Effector memory CD8-positive, alpha-beta T cell (primary cell): ENCODE data around the gene STAC.

ENCODE experiments used
- ATAC-seq: fragments of 150-1000 bp; cut with Tn5 transposase; replicated peaks from 2 replicates; pipeline ENCODE4 v1.10.0; 2021; ENCODE audit warnings: mild to moderate bottlenecking, moderate library complexity
- DNase-seq, 3 experiments: peaks; one replicate each; pipeline ENCODE4 v3.0.0; 2021
- H3K27ac Mint-ChIP-seq, 2 donors: one replicate each; pipeline ENCODE4 v1.8.0; 2022; ENCODE audit warnings: mild to moderate bottlenecking in 2 of 2, mixed read lengths in 2 of 2, moderate library complexity in 2 of 2
- H3K27me3 Mint-ChIP-seq, 2 donors: one replicate each; pipeline ENCODE4 v1.8.0; 2022; ENCODE audit warnings: mixed read lengths in 2 of 2
- H3K36me3 Mint-ChIP-seq: one replicate; pipeline ENCODE4 v1.8.0; 2022; ENCODE audit warnings: mild to moderate bottlenecking, moderate library complexity, mixed read lengths; ENCODE audit not compliant: insufficient read depth
- H3K4me1 Mint-ChIP-seq, 2 donors: one replicate each; pipeline ENCODE4 v1.8.0; 2022; ENCODE audit warnings: low read depth in 2 of 2, mixed read lengths in 2 of 2
- H3K4me3 Mint-ChIP-seq, 2 donors: one replicate each; pipeline ENCODE4 v1.8.0; 2022; ENCODE audit warnings: mild to moderate bottlenecking in 2 of 2, mixed read lengths in 2 of 2, moderate library complexity in 2 of 2
- H3K9me3 Mint-ChIP-seq, 2 donors: one replicate each; pipeline ENCODE4 v1.8.0; 2022; ENCODE audit warnings: mixed read lengths in 2 of 2

The STAC gene

DNA sequence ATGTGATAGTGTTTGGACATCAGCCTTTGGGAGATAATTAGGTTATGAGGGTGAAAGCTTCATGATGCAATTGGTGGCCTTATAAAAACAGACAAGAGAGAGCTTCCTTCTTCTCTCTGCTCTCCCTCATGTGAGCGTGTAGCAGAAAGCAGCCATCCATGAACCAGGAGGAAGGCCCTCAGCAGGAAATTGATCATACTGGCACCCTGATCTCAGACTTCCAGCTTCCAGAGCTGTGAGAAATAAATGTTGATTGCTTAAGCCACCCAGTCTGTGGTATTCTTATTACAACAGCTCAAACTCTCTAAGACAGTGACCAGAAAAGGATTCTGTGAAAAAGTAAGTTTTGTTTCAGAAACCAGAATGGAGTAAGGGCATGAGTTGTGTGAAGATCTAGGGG lies 13.3 kb downstream of the STAC start:
- no peaks in the 10 kb centered on the region for H3K36me3 Mint-ChIP-seq
- H3K27me3 Mint-ChIP-seq: no peaks in the 10 kb centered on the region
- DNase-seq (no peak), ATAC-seq (no peak)
- H3K27ac Mint-ChIP-seq: no peak overlapping the region
- H3K9me3 Mint-ChIP-seq: peaks cover 1 to 8% of the 10 kb centered on the region in 2 donors
- H3K4me3 Mint-ChIP-seq: no peak overlapping the region
- no peaks in the 10 kb centered on the region for H3K4me1 Mint-ChIP-seq

DNA sequence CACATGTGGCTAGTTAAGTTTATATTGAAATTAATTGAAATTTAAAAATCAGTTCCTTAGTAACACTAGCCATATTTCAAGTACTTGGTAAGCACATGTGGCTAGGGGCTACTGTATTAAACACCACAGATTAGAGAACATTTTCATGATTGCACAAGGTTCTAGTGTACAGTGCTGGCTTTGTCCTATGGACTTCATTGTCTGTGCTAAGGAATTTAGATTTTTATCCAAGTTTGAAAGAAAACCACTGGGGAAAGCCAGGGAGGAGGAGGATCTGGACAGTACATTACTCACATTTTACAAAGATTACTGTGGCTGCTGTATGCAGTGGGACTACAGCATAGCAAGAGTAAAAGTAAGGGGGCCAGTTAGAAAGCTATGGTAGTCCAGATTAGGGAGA lies 13.9 kb downstream of the STAC start:
- ATAC-seq (no peak), DNase-seq (no peak)
- no peaks in the 10 kb centered on the region for H3K36me3 Mint-ChIP-seq
- H3K27ac Mint-ChIP-seq: no peak overlapping the region
- H3K4me1 Mint-ChIP-seq: no peaks in the 10 kb centered on the region
- peaks cover 1 to 8% of the 10 kb centered on the region in 2 donors for H3K9me3 Mint-ChIP-seq
- H3K4me3 Mint-ChIP-seq: no peak overlapping the region
- H3K27me3 Mint-ChIP-seq: no peaks in the 10 kb centered on the region

DNA sequence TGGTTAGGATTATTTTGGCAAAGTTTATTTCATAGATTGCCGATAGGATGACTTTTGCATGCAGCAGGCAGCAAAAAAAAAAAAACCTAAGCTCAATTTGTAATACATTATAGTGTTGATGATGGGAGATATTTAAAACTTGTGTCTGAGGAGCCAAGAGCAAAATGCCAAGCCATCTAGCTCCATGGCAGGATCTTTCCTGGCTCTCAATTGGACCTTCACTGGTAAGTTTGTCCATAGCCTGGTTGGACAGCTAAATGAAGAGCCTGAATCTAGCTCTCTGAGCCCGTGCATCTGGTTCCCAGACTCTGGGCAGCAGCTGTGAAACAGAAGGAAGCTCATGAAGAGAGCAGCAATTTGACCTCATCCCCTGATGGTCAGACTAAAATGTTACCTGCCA lies 17.5 kb downstream of the STAC start:
- Mint-ChIP-seq H3K27ac (no peak overlapping the region), H3K4me3 (no peak overlapping the region), H3K27me3 (no peaks in the 10 kb centered on the region), H3K36me3 (no peaks in the 10 kb centered on the region), H3K4me1 (no peaks in the 10 kb centered on the region), H3K9me3 (peaks cover 1 to 8% of the 10 kb centered on the region in 2 donors)
- DNase-seq: no peak
- no peak for ATAC-seq

DNA sequence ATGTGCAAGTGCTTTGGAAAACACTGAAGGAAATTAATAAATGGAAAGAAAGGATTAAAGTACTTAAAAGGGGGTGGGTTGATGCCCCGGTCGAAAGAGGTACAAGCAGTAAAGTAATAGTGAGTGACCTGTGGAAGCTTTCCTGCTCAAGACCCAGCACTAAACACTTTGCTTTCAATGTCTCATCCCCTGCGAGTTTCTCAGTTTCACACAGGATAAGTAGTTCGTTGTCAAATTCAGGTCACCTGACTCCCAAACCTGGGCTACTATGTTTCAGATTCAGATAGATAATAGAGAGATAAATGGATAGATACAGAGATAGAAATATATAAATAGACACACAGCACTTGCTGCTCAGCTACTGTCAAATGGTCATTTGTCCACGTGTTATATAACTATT lies 19.6 kb downstream of the STAC start:
- no peak overlapping the region for H3K27ac Mint-ChIP-seq
- no peaks in the 10 kb centered on the region for H3K27me3 Mint-ChIP-seq
- no peak overlapping the region for H3K4me3 Mint-ChIP-seq
- ATAC-seq (no peak), DNase-seq (no peak)
- H3K9me3 Mint-ChIP-seq: peaks cover 0 to 8% of the 10 kb centered on the region in 2 donors
- no peaks in the 10 kb centered on the region for H3K36me3 Mint-ChIP-seq
- H3K4me1 Mint-ChIP-seq: no peaks in the 10 kb centered on the region

DNA sequence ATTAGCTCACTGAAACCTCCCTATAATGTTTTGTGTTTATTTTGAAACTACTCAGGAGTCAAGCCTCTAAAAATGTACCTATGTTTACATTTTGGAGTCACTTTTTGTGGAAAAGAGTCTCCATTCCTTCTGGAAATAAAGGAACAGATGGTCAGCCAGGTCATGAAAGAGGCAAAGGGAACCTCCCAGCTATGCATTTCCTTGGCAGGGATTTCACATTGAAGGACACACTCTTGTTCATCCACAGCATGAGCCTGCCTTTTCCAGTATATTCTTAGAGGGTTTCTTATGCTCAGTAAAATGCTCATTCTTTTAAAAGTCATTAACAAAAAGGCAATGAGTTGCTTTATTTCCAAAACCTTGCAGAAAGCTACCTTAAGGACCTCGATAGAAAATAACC lies 20.8 kb downstream of the STAC start:
- no peaks in the 10 kb centered on the region for H3K4me1 Mint-ChIP-seq
- H3K36me3 Mint-ChIP-seq: no peaks in the 10 kb centered on the region
- no peak overlapping the region for H3K27ac Mint-ChIP-seq
- DNase-seq (no peak), ATAC-seq (no peak)
- no peak overlapping the region for H3K4me3 Mint-ChIP-seq
- H3K27me3 Mint-ChIP-seq: peaks cover 0 to 6% of the 10 kb centered on the region in 2 donors
- peaks cover 0 to 16% of the 10 kb centered on the region in 2 donors for H3K9me3 Mint-ChIP-seq

DNA sequence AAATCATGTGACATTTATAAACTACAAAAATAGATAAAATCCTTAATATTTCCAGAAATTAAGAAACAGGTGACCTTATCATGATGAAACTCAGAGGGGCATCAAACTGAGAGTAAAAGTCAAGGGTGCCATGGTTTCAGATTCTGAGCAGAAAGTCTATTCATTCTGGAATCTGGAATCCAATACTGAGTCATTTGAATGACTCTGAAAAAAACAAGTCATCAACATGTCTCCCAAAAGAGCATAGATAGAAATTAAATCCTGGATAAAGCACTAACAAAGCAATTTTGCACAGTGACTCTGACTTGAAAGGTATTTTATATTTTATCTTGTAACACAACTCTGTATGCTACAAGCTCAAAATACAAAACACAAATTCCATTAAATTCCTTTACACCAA lies 23.4 kb downstream of the STAC start:
- Mint-ChIP-seq H3K27ac (no peak overlapping the region), H3K36me3 (no peaks in the 10 kb centered on the region), H3K4me1 (no peaks in the 10 kb centered on the region), H3K27me3 (peaks cover 0 to 6% of the 10 kb centered on the region in 2 donors), H3K4me3 (no peak overlapping the region), H3K9me3 (peaks cover 0 to 8% of the 10 kb centered on the region in 2 donors)
- DNase-seq: no peak
- no peak for ATAC-seq

DNA sequence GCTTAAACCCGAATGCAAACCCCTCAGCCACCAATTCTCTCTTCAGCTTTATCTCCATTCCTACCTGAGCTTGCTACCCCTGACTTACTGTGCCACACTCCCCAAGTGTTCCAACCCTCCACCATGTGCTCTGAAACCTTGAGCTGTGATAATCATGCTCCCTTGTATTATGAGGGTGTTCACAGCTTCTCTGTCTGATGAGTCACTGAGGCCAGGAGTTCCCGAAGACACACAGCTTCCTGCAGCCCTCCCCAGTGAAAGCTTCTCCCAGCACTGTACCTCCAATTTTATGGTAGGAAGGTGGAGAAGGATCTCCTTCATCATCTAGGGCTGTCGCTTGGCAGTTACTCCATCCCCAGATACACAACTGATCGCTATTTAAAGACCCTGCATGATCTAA lies 24.9 kb downstream of the STAC start:
- peaks cover 0 to 6% of the 10 kb centered on the region in 2 donors for H3K27me3 Mint-ChIP-seq
- H3K4me3 Mint-ChIP-seq: no peak overlapping the region
- ATAC-seq (no peak), DNase-seq (no peak)
- H3K36me3 Mint-ChIP-seq: no peaks in the 10 kb centered on the region
- H3K27ac Mint-ChIP-seq: no peak overlapping the region
- no peaks in the 10 kb centered on the region for H3K4me1 Mint-ChIP-seq
- peaks cover 0 to 8% of the 10 kb centered on the region in 2 donors for H3K9me3 Mint-ChIP-seq

DNA sequence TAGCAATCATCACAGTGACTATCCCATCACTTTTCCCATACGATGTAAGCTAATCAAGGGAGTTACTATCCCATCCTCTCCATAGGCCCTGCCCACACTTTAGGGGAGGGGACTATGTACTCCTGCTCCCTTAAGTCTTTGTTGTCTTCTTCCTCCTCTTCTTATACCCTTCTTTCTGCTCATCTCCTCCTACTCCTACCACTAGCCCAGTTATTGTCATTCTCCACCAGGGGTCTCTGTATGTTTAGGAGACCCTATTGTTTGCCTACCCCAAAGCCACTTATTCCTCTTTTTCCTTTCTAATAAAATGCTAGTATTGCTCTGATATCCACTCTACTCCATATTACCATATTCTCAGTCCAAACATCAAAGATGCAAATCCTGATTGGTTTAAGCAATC lies 27.8 kb downstream of the STAC start:
- no peak for DNase-seq
- peaks cover 0 to 8% of the 10 kb centered on the region in 2 donors for H3K9me3 Mint-ChIP-seq
- H3K4me3 Mint-ChIP-seq: no peak overlapping the region
- peaks cover 0 to 6% of the 10 kb centered on the region in 2 donors for H3K27me3 Mint-ChIP-seq
- H3K27ac Mint-ChIP-seq: no peak overlapping the region
- no peaks in the 10 kb centered on the region for H3K4me1 Mint-ChIP-seq
- ATAC-seq: no peak
- H3K36me3 Mint-ChIP-seq: no peaks in the 10 kb centered on the region

DNA sequence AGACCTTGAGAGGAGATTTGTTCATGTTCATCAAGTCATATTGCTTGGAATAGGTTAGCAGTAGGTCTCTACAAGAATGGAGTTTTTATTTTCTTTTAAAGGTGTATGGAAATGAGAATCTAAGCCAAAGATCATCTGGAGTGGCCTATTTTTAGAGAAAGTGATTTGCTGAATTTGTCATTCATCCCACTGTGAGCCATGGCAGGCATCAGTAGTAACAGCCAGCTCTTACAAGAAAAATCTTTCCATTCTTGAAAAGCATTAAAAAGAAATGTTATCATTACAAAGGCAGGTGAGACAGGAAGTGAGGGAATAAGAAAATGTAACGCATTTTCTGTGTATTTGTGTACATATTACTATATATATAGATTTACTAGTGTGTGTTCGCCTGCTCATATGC lies 29.6 kb downstream of the STAC start:
- DNase-seq (no peak), ATAC-seq (no peak)
- H3K27ac Mint-ChIP-seq: no peak overlapping the region
- H3K9me3 Mint-ChIP-seq: peaks cover 0 to 8% of the 10 kb centered on the region in 2 donors
- H3K27me3 Mint-ChIP-seq: peaks cover 0 to 6% of the 10 kb centered on the region in 2 donors
- H3K4me3 Mint-ChIP-seq: no peak overlapping the region
- no peaks in the 10 kb centered on the region for H3K36me3 Mint-ChIP-seq
- H3K4me1 Mint-ChIP-seq: no peaks in the 10 kb centered on the region

DNA sequence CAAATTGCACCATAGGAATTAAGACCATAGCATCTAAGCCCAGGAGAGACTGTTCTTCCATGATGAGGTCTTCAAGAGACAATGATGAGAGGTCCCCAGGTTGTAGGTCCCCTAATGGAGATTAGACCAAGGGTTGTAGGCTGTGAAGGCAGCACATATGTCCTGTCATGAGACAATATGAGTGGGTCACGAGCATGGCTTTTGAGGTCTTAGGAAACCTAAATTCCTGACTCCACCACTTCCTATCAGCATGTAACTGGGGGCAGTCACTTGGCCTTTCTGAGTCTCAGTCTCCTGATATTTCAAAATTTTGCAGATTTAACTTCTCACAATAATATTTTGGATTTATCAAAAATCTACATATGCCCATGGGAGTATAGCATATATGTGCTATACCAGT lies 31.3 kb downstream of the STAC start:
- Mint-ChIP-seq H3K27ac (no peak overlapping the region), H3K4me3 (no peak overlapping the region), H3K9me3 (no peaks in the 10 kb centered on the region), H3K36me3 (no peaks in the 10 kb centered on the region), H3K27me3 (no peaks in the 10 kb centered on the region), H3K4me1 (no peaks in the 10 kb centered on the region)
- ATAC-seq (no peak), DNase-seq (no peak)

DNA sequence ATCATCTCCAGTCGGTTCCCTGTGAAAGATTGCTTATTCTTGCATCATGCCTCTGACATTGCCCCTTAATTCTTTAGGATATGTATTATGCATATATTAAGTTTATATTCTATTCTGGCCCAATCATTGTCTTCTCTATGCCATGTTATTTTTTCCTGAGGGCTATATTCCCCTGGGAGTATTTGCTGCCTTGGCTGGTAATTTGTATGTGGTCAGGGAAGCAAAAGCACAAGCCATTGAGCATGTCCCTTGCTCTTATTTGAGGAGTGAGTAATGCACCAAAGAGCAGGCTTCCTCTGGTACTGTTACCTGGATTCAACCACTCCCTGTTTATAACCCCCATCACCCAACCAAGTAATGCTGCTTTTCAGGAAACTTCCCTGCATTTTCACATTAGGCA lies 36.3 kb downstream of the STAC start:
- no peak overlapping the region for H3K27ac Mint-ChIP-seq
- no peak for DNase-seq
- no peaks in the 10 kb centered on the region for H3K36me3 Mint-ChIP-seq
- no peaks in the 10 kb centered on the region for H3K9me3 Mint-ChIP-seq
- ATAC-seq: no peak
- H3K4me3 Mint-ChIP-seq: no peak overlapping the region
- no peaks in the 10 kb centered on the region for H3K4me1 Mint-ChIP-seq
- H3K27me3 Mint-ChIP-seq: no peaks in the 10 kb centered on the region

DNA sequence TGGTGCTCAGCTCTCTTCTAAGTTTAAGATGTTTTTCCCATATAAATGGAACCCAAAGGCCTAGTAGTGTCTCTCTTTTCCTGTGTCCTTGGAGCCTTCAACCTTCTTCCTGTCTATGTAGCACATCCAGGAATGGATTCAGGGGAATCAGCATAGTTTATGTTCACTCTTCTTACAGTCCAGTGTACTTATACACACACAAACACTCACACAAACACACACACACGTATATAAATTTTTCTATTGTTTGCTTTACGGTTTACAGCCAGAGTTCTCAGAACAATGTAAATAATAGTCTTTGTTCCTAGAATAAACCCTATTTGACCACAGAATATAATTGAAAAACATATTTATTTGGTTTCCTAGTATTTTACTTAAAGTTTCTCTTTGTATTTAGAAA lies 36.9 kb downstream of the STAC start:
- no peak overlapping the region for H3K27ac Mint-ChIP-seq
- H3K9me3 Mint-ChIP-seq: no peaks in the 10 kb centered on the region
- ATAC-seq: no peak
- no peaks in the 10 kb centered on the region for H3K4me1 Mint-ChIP-seq
- no peak for DNase-seq
- no peaks in the 10 kb centered on the region for H3K36me3 Mint-ChIP-seq
- H3K4me3 Mint-ChIP-seq: no peak overlapping the region
- H3K27me3 Mint-ChIP-seq: no peaks in the 10 kb centered on the region

DNA sequence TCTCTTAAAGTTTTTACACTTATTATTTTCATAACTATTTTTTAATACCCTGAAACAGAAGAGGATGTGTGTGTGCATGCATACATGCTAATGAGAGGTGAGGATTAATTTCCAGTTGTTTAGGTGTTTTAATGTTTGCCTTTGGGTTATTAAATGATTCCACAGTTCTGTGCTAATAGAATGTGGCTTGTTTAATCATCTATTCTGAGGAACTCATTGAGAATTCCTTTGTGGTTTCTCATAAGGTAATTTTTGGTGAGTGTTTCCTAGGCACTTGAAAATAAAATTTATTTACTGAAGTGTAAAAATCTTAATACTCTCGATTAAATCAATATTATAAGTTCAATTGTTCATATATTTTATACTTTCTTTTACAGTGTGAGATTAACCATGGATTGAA lies 38.0 kb downstream of the STAC start:
- H3K4me3 Mint-ChIP-seq: no peak overlapping the region

DNA sequence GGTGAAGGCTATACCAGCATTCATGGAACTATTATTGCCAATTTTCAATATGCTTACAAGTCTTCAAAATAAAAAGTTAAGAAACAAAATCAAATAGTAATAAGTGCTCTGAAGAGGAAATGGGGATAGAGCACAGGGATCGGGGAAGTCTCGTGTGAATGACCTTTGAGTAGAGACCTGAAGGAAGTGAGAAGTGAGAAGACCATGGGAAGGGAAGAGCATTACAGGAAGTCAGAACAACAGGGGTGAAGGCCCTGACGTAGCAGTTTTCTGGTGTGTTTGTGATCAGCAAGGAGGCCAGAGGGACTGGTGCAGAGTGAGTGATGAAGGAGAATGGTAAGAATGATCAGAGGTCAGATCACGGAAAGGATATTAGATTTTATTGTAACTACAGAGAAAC lies 48.1 kb downstream of the STAC start:
- Mint-ChIP-seq H3K4me1 (no peaks in the 10 kb centered on the region), H3K36me3 (no peaks in the 10 kb centered on the region), H3K9me3 (no peaks in the 10 kb centered on the region), H3K27ac (no peak overlapping the region), H3K27me3 (no peaks in the 10 kb centered on the region), H3K4me3 (no peak overlapping the region)
- DNase-seq (no peak), ATAC-seq (no peak)

More for the DNA sequence above, 38.0 kb downstream of the STAC start:
- Mint-ChIP-seq H3K36me3 (no peaks in the 10 kb centered on the region), H3K4me1 (no peaks in the 10 kb centered on the region), H3K27me3 (no peaks in the 10 kb centered on the region), H3K9me3 (no peaks in the 10 kb centered on the region), H3K27ac (no peak overlapping the region)
- DNase-seq: no peak
- ATAC-seq: no peak

DNA sequence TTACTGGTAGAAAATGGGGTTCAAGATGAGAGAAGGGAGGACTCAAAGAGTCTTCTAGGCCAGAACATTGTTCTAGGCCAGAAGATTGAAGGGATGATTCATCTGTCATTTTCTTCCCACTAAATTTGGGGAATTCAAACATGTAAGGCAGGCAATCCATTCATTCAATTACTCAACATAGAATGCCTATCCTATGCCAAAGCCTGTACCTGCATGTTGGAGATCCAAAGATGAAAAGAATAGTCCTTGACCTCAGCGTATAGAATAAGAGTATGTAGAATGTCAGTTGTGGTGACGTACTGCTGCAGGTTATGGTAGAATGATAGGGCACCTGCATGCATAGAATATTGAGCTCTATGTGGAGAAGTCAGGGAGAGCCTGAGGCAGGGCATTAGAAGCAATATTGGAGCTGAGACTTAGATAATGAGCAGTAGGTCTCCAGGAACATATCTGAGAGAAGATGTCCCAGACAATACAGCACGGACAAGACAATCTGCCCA lies 49.7 kb downstream of the STAC start:
- DNase-seq (no peak), ATAC-seq (no peak)
- Mint-ChIP-seq H3K9me3 (no peaks in the 10 kb centered on the region), H3K36me3 (no peaks in the 10 kb centered on the region), H3K27ac (no peak overlapping the region), H3K4me1 (no peaks in the 10 kb centered on the region), H3K27me3 (no peaks in the 10 kb centered on the region), H3K4me3 (no peak overlapping the region)
